Sigmoid colon (tissue), 7 donors: Measurements from ENCODE around the gene PCNX1. TPM values are rescaled to one million over a fixed set of nuclear protein-coding genes. Genes with fewer than 3 reads are reported as not detected.

Source experiments
- DNase-seq: peaks from one replicate; pipeline ENCODE4 v3.0.0-alpha.2; 2019
- H3K27ac ChIP-seq, 4 donors: fragments of 200-600 bp; sonication (generic); one replicate each; pipeline ENCODE4 v1.5.1; 2016 to 2019; ENCODE audit warnings: mild to moderate bottlenecking in 1 of 4
- H3K27me3 ChIP-seq, 3 donors: fragments of 200-600 bp; sonication (generic); one replicate each; pipeline ENCODE4 v1.5.1; 2019; ENCODE audit warnings: mild to moderate bottlenecking in 1 of 3
- H3K36me3 ChIP-seq, 4 donors: fragments of 200-600 bp; sonication (generic); one replicate each; pipeline ENCODE4 v1.5.1; 2016 to 2019
- H3K4me1 ChIP-seq, 4 donors: fragments of 200-600 bp; sonication (generic); one replicate each; pipeline ENCODE4 v1.5.1; 2017 to 2019
- H3K4me3 ChIP-seq, 4 donors: fragments of 200-600 bp; sonication (generic); one replicate each; pipeline ENCODE4 v1.5.1; 2017 to 2019; ENCODE audit warnings: mild to moderate bottlenecking in 2 of 4, moderate library complexity in 1 of 4
- H3K9me3 ChIP-seq, 4 donors: fragments of 200-600 bp in 3 of 4; sonication (generic) in 3 of 4; one replicate each; pipeline versions ENCODE4 v1.5.1 to v1.6.1; 2013 to 2019
- CTCF ChIP-seq, 4 experiments: fragments of 450-650 bp in 3 of 4; fragments of 200-600 bp in 1 of 4; IDR thresholded peaks; one replicate each; pipeline ENCODE4 v1.5.1; 2016 to 2019; ENCODE audit warnings: antibody characterized with exemption in 4 of 4, mild to moderate bottlenecking in 3 of 4, moderate library complexity in 2 of 4
- EP300 ChIP-seq, 4 donors: sonication (generic); formaldehyde crosslinking; IDR thresholded peaks; one replicate each; pipeline ENCODE4 v1.6.1; 2017; ENCODE audit warnings: antibody characterized with exemption in 4 of 4
- POLR2A ChIP-seq, 2 donors: fragments of 450-650 bp; IDR thresholded peaks; one replicate each; pipeline ENCODE4 v1.6.1; 2016; ENCODE audit warnings: antibody characterized with exemption in 2 of 2, mild to moderate bottlenecking in 2 of 2, moderate library complexity in 2 of 2
- POLR2AphosphoS5 ChIP-seq, 4 donors: sonication (generic); formaldehyde crosslinking; IDR thresholded peaks; one replicate each; pipeline ENCODE4 v1.6.1; 2017; ENCODE audit warnings: antibody characterized with exemption in 4 of 4
- WGBS, 2 donors: extraction: QIAGEN DNeasy Blood & Tissue Kit; methylation state at CpG; one replicate each; pipeline ENCODE4 v1.1.7; 2013; 5-methylcytosine and 5-hydroxymethylcytosine counted together
- intact Hi-C: fragments of 100-400 bp; cut with DNase I; formaldehyde crosslinking; loops from one replicate; pipeline ENCODE4 v1.15.1; 2023
- polyA plus RNA-seq, 3 donors: library from polyadenylated mRNA; stranded (reverse); fragments of 200-250 nt; gene quantifications; one replicate each; pipeline ENCODE4 v1.2.3, GENCODE V29; 2013
- total RNA-seq, 4 donors: library from RNA; depleted of rRNA; stranded (reverse); fragments of >200 nt; gene quantifications; one replicate each; pipeline ENCODE4 v1.1.0, GENCODE V29; 2016
- donor health status: healthy with polysubstance abuse.
- donor health status: Bipolar disorder and iron deficiency.
- donor health status: healthy.

PCNX1 gene
- total and polyA plus RNA-seq, 7 donors, result 1.2 to 73.9 (median 62.8) TPM

GRCh38 chr14:70956511-70956910 is 49.3 kb downstream of the PCNX1 start:
- 89 to 92% methylated on average over 3 of the region's 3 CpGs for WGBS, 2 donors
- no peak overlapping the region for H3K4me3 ChIP-seq
- no peak for TF ChIP-seq POLR2A (IDR thresholded peaks at IDR 0.05)
- no peak for TF ChIP-seq POLR2AphosphoS5 (IDR thresholded peaks at IDR 0.05)
- no peak for TF ChIP-seq CTCF (IDR thresholded peaks at IDR 0.05)
- no peak for TF ChIP-seq EP300 (IDR thresholded peaks at IDR 0.05)
- H3K27me3 ChIP-seq, result no peaks in the 10 kb centered on the region
- no peak for DNase-seq
- peaks cover 0 to 4% (median 0%) of the 10 kb centered on the region in 4 donors for H3K36me3 ChIP-seq
- intact Hi-C loops, result loop anchor here (5.0 kb wide), 2 partner anchors 49 to 139 kb away; partner anchors contain the start of gene PCNX1
- H3K4me1 ChIP-seq, result peaks cover 0 to 17% (median 14%) of the 10 kb centered on the region in 4 donors
- no peaks in the 10 kb centered on the region for H3K9me3 ChIP-seq
- H3K27ac ChIP-seq, result no peak overlapping the region

GRCh38 chr14:70957710-70958109 is 50.5 kb downstream of the PCNX1 start:
- WGBS, 2 donors, result 94 to 96% methylated on average over 2 of the region's 2 CpGs
- Histone ChIP-seq H3K4me3 (no peak overlapping the region), H3K4me1 (peaks cover 0 to 17% (median 14%) of the 10 kb centered on the region in 4 donors), H3K27me3 (no peaks in the 10 kb centered on the region), H3K27ac (no peak overlapping the region), H3K9me3 (no peaks in the 10 kb centered on the region), H3K36me3 (peaks cover 0 to 9% (median 0%) of the 10 kb centered on the region in 4 donors)
- intact Hi-C loops, result loop anchor here (5.0 kb wide), 2 partner anchors 50 to 140 kb away; partner anchors contain the start of gene PCNX1
- no peak for DNase-seq
- TF ChIP-seq CTCF (IDR thresholded peaks at IDR 0.05), result no peak

- H3K27ac ChIP-seq, result no peak overlapping the region
- peaks cover 0 to 12% (median 4%) of the 10 kb centered on the region in 4 donors for H3K4me1 ChIP-seq
- 88 to 90% methylated on average over 2 of the region's 2 CpGs for WGBS, 2 donors
- no peak for TF ChIP-seq CTCF (IDR thresholded peaks at IDR 0.05)
- TF ChIP-seq EP300 (IDR thresholded peaks at IDR 0.05), result no peak
- no peak for TF ChIP-seq POLR2A (IDR thresholded peaks at IDR 0.05)
- no peak for TF ChIP-seq POLR2AphosphoS5 (IDR thresholded peaks at IDR 0.05)
- no peaks in the 10 kb centered on the region for H3K9me3 ChIP-seq
- H3K27me3 ChIP-seq, result no peaks in the 10 kb centered on the region
- no peak for DNase-seq
- peaks cover 0 to 11% (median 0%) of the 10 kb centered on the region in 4 donors for H3K36me3 ChIP-seq
- H3K4me3 ChIP-seq, result no peak overlapping the region
- intact Hi-C loops, result no loop called here
Measured at GRCh38 chr14:70962935-70963334, 55.7 kb downstream of the PCNX1 start.

GRCh38 chr14:70964492-70964891 is 57.2 kb downstream of the PCNX1 start:
- WGBS, 2 donors, result 83 to 91% methylated on average over 3 of the region's 3 CpGs
- intact Hi-C loops, result no loop called here
- Histone ChIP-seq H3K4me1 (peaks cover 0 to 12% (median 4%) of the 10 kb centered on the region in 4 donors), H3K27me3 (no peaks in the 10 kb centered on the region), H3K36me3 (peaks cover 0 to 12% (median 2%) of the 10 kb centered on the region in 4 donors), H3K27ac (no peak overlapping the region), H3K9me3 (no peaks in the 10 kb centered on the region), H3K4me3 (no peak overlapping the region)
- TF ChIP-seq CTCF (IDR thresholded peaks at IDR 0.05), result no peak
- TF ChIP-seq EP300 (IDR thresholded peaks at IDR 0.05), result no peak
- no peak for TF ChIP-seq POLR2A (IDR thresholded peaks at IDR 0.05)
- TF ChIP-seq POLR2AphosphoS5 (IDR thresholded peaks at IDR 0.05), result no peak
- DNase-seq, result no peak

GRCh38 chr14:70971560-70971959 is 64.3 kb downstream of the PCNX1 start:
- peaks cover 0 to 7% (median 0%) of the 10 kb centered on the region in 4 donors for H3K4me1 ChIP-seq
- no peaks in the 10 kb centered on the region for H3K27me3 ChIP-seq
- intact Hi-C loops, result loop anchor here (5.0 kb wide), 2 partner anchors 79 to 99 kb away; no protein-coding TSS in a partner anchor
- H3K9me3 ChIP-seq, result no peaks in the 10 kb centered on the region
- no peak overlapping the region for H3K27ac ChIP-seq
- H3K36me3 ChIP-seq, result peaks cover 0 to 14% (median 6%) of the 10 kb centered on the region in 4 donors
- 74 to 79% methylated on average over 2 of the region's 2 CpGs for WGBS, 2 donors
- TF ChIP-seq EP300 (IDR thresholded peaks at IDR 0.05) (no peak), POLR2A (IDR thresholded peaks at IDR 0.05) (no peak), CTCF (IDR thresholded peaks at IDR 0.05) (no peak), POLR2AphosphoS5 (IDR thresholded peaks at IDR 0.05) (no peak)
- H3K4me3 ChIP-seq, result no peak overlapping the region
- no peak for DNase-seq
